ENCODE data around the gene NEK4. TPM values are rescaled to one million over a fixed set of nuclear protein-coding genes. Genes with fewer than 3 reads are reported as not detected.

Gene NEK4
- total RNA-seq, 1 experiment from 2014 or later = 22.0 TPM

- H3K9me3 ChIP-seq (ENCODE audit: low read depth, low read length, poor library complexity, severe bottlenecking) = no peaks in the 10 kb centered on the region
- CTCF ChIA-PET = no interaction called here
- peaks cover 32% of the 10 kb centered on the region for H3K36me3 ChIP-seq (ENCODE audit: insufficient read depth, low read length, poor library complexity, severe bottlenecking)
- peak overlapping the region; percentile 85 for H3K4me3 ChIP-seq (ENCODE audit: low read depth, low read length, poor library complexity, severe bottlenecking)
- peaks cover 19% of the 10 kb centered on the region for H3K4me1 ChIP-seq (ENCODE audit: insufficient read depth, low read length, poor library complexity, severe bottlenecking)
- TF ChIP-seq EZH2 (IDR thresholded peaks at IDR 0.05; ENCODE audit: borderline replicate concordance, low read depth, low read length, poor library complexity, severe bottlenecking) = no peak
- no peak for TF ChIP-seq CTCF (conservative IDR thresholded peaks at IDR 0.05; ENCODE audit: low read depth, low read length)
- no peaks in the 10 kb centered on the region for H3K27me3 ChIP-seq (replicated peaks; ENCODE audit: insufficient read depth, low read depth, low read length, poor library complexity)
- DNase-seq (ENCODE audit: low spot score) = no peak
- POLR2A ChIA-PET (ENCODE audit: low non-redundant PET) = no interaction called here
- BruUV-seq (replicated peaks) = no TSS peak
- intact Hi-C loops (cut with micrococcal nuclease; ENCODE audit: unreplicated experiment) = no loop called here
- no peak overlapping the region for H3K27ac ChIP-seq (ENCODE audit: low read depth, low read length, poor library complexity, severe bottlenecking)
Measured at GRCh38 chr3:52684184-52684583, 86.6 kb downstream of the NEK4 start.

- no peak for TF ChIP-seq EZH2 (IDR thresholded peaks at IDR 0.05; ENCODE audit: borderline replicate concordance, low read depth, low read length, poor library complexity, severe bottlenecking)
- TF ChIP-seq CTCF (conservative IDR thresholded peaks at IDR 0.05; ENCODE audit: low read depth, low read length) = no peak
- no peak for DNase-seq (ENCODE audit: low spot score)
- Histone ChIP-seq H3K4me3 (ENCODE audit: low read depth, low read length, poor library complexity, severe bottlenecking) (no peak overlapping the region), H3K4me1 (ENCODE audit: insufficient read depth, low read length, poor library complexity, severe bottlenecking) (peaks cover 19% of the 10 kb centered on the region), H3K36me3 (ENCODE audit: insufficient read depth, low read length, poor library complexity, severe bottlenecking) (peaks cover 32% of the 10 kb centered on the region), H3K27ac (ENCODE audit: low read depth, low read length, poor library complexity, severe bottlenecking) (no peak overlapping the region), H3K9me3 (ENCODE audit: low read depth, low read length, poor library complexity, severe bottlenecking) (no peaks in the 10 kb centered on the region), H3K27me3 (replicated peaks; ENCODE audit: insufficient read depth, low read depth, low read length, poor library complexity) (no peaks in the 10 kb centered on the region)
- ChIA-PET CTCF (no interaction called here), POLR2A (ENCODE audit: low non-redundant PET) (no interaction called here)
- intact Hi-C loops (cut with micrococcal nuclease; ENCODE audit: unreplicated experiment) = no loop called here
- no TSS peak for BruUV-seq (replicated peaks)
Measured at GRCh38 chr3:52683611-52684010, 87.1 kb downstream of the NEK4 start.

DNA sequence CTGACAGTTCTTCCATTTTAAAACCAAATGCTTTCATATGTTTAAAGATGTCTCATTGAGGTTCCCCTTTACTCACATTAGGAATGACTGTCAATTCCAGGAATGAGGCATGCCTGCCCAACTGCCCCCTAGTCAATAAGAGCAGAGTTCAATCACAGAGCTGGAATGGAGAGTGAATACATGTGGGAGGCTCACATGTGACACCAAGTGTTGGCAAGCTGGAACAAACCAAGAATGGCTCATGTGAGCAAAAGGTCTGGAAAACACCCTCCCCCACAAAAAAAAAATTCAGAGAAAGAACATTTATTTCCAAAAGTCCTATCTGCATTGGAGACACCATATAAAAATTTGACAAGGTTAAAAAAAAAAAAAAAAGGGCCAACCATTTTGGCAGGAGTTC lies 88.7 kb downstream of the NEK4 start:
- Histone ChIP-seq H3K27ac (ENCODE audit: low read depth, low read length, poor library complexity, severe bottlenecking) (peak overlapping the region; percentile 30), H3K27me3 (replicated peaks; ENCODE audit: insufficient read depth, low read depth, low read length, poor library complexity) (no peaks in the 10 kb centered on the region), H3K4me3 (ENCODE audit: low read depth, low read length, poor library complexity, severe bottlenecking) (no peak overlapping the region), H3K9me3 (ENCODE audit: low read depth, low read length, poor library complexity, severe bottlenecking) (no peaks in the 10 kb centered on the region), H3K36me3 (ENCODE audit: insufficient read depth, low read length, poor library complexity, severe bottlenecking) (peaks cover 25% of the 10 kb centered on the region), H3K4me1 (ENCODE audit: insufficient read depth, low read length, poor library complexity, severe bottlenecking) (peaks cover 9% of the 10 kb centered on the region)
- POLR2A ChIA-PET (ENCODE audit: low non-redundant PET) = no interaction called here
- intact Hi-C loops (cut with micrococcal nuclease; ENCODE audit: unreplicated experiment) = no loop called here
- DNase-seq (ENCODE audit: low spot score) = no peak
- no TSS peak for BruUV-seq (replicated peaks)
- CTCF ChIA-PET = no interaction called here
- 0 out of 2 replicates have a peak, but pooled peaks have one; percentile 14 for TF ChIP-seq CTCF (conservative IDR thresholded peaks at IDR 0.05; ENCODE audit: low read depth, low read length)
- TF ChIP-seq EZH2 (IDR thresholded peaks at IDR 0.05; ENCODE audit: borderline replicate concordance, low read depth, low read length, poor library complexity, severe bottlenecking) = no peak
